ENCODE measurements around the gene DAD1. TPM values are rescaled to one million over a fixed set of nuclear protein-coding genes. Genes with fewer than 3 reads are reported as not detected.
"Not testable (repeated sequence)": the region's sequence is repeated elsewhere in the genome, so short reads cannot be mapped to it uniquely, and the experiment has no call there.

The DAD1 gene
- total and polyA plus RNA-seq, 7 experiments from 2014 or later: 68.8 to 777 (median 123) TPM

- H3K9me3 ChIP-seq (ENCODE audit: control insufficient read depth in 2 of 3, low read length in 3 of 3): no peaks in the 10 kb centered on the region
- Mint-ChIP-seq H3K9me3 (no peaks in the 10 kb centered on the region), H3K27me3 (no peaks in the 10 kb centered on the region), H3K27ac (peak overlapping the region; percentile 77 to 99 (median 96)), H3K4me3 (peak overlapping the region; percentile 53 to 83 (median 74)), H3K36me3 (peaks cover 6 to 34% (median 18%) of the 10 kb centered on the region in 5 donors), H3K4me1 (peaks cover 51 to 89% (median 82%) of the 10 kb centered on the region in 7 donors)
- peak overlapping the region; percentile 85 for H3K27ac ChIP-seq (ENCODE audit: low read depth, low read length)
- H3K4me3 ChIP-seq (ENCODE audit: low read length): peak overlapping the region; percentile 17
- H3K27me3 ChIP-seq (ENCODE audit: control insufficient read depth in 2 of 2, insufficient read depth in 2 of 2, low read length in 2 of 2): no peaks in the 10 kb centered on the region
- intact Hi-C loops (cut with micrococcal nuclease): no loop called here
- H3K36me3 ChIP-seq (ENCODE audit: control insufficient read depth in 2 of 3, insufficient read depth in 3 of 3, low read length in 3 of 3): peaks cover 0 to 12% (median 9%) of the 10 kb centered on the region in 3 experiments
- ChIA-PET POLR2A (interaction anchor here (0.5 to 11.7 kb wide), 20 partner anchors 7 to 843 kb away, joined by 3 to 223 read pairs (median 4); partner anchors contain the start of gene DAD1), CTCF (interaction anchor here (0.6 to 10.0 kb wide), 9 partner anchors 9 to 649 kb away, joined by 3 to 385 read pairs (median 4); partner anchors contain the start of gene DAD1)
- DNase-seq: no peak
- H3K4me1 ChIP-seq (ENCODE audit: control insufficient read depth in 2 of 2, insufficient read depth in 2 of 2, low read length in 2 of 2): peaks cover 81 to 86% of the 10 kb centered on the region in 2 donors
- ATAC-seq: no peak
These were observed 22.2 kb downstream of the DAD1 start for GRCh38 chr14:22566845-22567244.

GRCh38 chr14:22566266-22566665 is 22.8 kb downstream of the DAD1 start:
- H3K4me1 ChIP-seq (ENCODE audit: control insufficient read depth in 2 of 2, insufficient read depth in 2 of 2, low read length in 2 of 2): peaks cover 86 to 91% of the 10 kb centered on the region in 2 donors

GRCh38 chr14:22565391-22565945 is 23.6 kb downstream of the DAD1 start:
- Histone ChIP-seq H3K4me3 (ENCODE audit: low read length) (peak overlapping the region; percentile 48), H3K27ac (ENCODE audit: low read depth, low read length) (peak overlapping the region; percentile 85), H3K9me3 (ENCODE audit: control insufficient read depth in 2 of 3, low read length in 3 of 3) (no peaks in the 10 kb centered on the region), H3K4me1 (ENCODE audit: control insufficient read depth in 2 of 2, insufficient read depth in 2 of 2, low read length in 2 of 2) (peaks cover 94% of the 10 kb centered on the region in 2 donors), H3K27me3 (ENCODE audit: control insufficient read depth in 2 of 2, insufficient read depth in 2 of 2, low read length in 2 of 2) (no peaks in the 10 kb centered on the region), H3K36me3 (ENCODE audit: control insufficient read depth in 2 of 3, insufficient read depth in 3 of 3, low read length in 3 of 3) (peaks cover 0 to 9% (median 5%) of the 10 kb centered on the region in 3 experiments)
- H3K27ac Mint-ChIP-seq: peak overlapping the region; percentile 77 to 99 (median 99)
- intact Hi-C loops (cut with micrococcal nuclease): no loop called here
- peak overlapping the region; percentile 51 to 83 (median 76) for H3K4me3 Mint-ChIP-seq
- ATAC-seq (no peak), DNase-seq (no peak)
- peaks cover 6 to 30% (median 15%) of the 10 kb centered on the region in 5 donors for H3K36me3 Mint-ChIP-seq
- ChIA-PET CTCF (interaction anchor here (0.6 to 10.0 kb wide), 9 partner anchors 7 to 705 kb away, joined by 3 to 385 read pairs (median 3); partner anchors contain the start of gene DAD1), POLR2A (interaction anchor here (0.6 to 11.7 kb wide), 19 partner anchors 10 to 1308 kb away, joined by 3 to 223 read pairs (median 3); partner anchors contain the start of genes DAD1 and LRP10)
- peaks cover 57 to 98% (median 92%) of the 10 kb centered on the region in 7 donors for H3K4me1 Mint-ChIP-seq
- H3K27me3 Mint-ChIP-seq: no peaks in the 10 kb centered on the region
- no peaks in the 10 kb centered on the region for H3K9me3 Mint-ChIP-seq

More at GRCh38 chr14:22566266-22566665, 22.8 kb downstream of the DAD1 start:
- H3K27me3 Mint-ChIP-seq; H3K9me3 ChIP-seq (ENCODE audit: control insufficient read depth in 2 of 3, low read length in 3 of 3); H3K9me3 Mint-ChIP-seq; DNase-seq; intact Hi-C loops (cut with micrococcal nuclease); H3K27me3 ChIP-seq (ENCODE audit: control insufficient read depth in 2 of 2, insufficient read depth in 2 of 2, low read length in 2 of 2); ATAC-seq: not testable (repeated sequence)
- H3K27ac ChIP-seq (ENCODE audit: low read depth, low read length): peak overlapping the region; percentile 85
- Mint-ChIP-seq H3K36me3 (peaks cover 6 to 34% (median 18%) of the 10 kb centered on the region in 5 donors), H3K27ac (peak overlapping the region; percentile 77 to 99 (median 97)), H3K4me3 (peak overlapping the region; percentile 58 to 83 (median 76)), H3K4me1 (peaks cover 57 to 95% (median 87%) of the 10 kb centered on the region in 7 donors)
- peak overlapping the region; percentile 48 for H3K4me3 ChIP-seq (ENCODE audit: low read length)
- ChIA-PET POLR2A (interaction anchor here (0.5 to 11.7 kb wide), 17 partner anchors 6 to 832 kb away, joined by 3 to 223 read pairs (median 4); partner anchors contain the start of gene DAD1), CTCF (interaction anchor here (0.6 to 10.0 kb wide), 10 partner anchors 8 to 706 kb away, joined by 3 to 385 read pairs (median 3); no protein-coding TSS in a partner anchor)
- peaks cover 0 to 10% (median 9%) of the 10 kb centered on the region in 3 experiments for H3K36me3 ChIP-seq (ENCODE audit: control insufficient read depth in 2 of 3, insufficient read depth in 3 of 3, low read length in 3 of 3)

GRCh38 chr14:22564463-22564862 is 24.6 kb downstream of the DAD1 start:
- intact Hi-C loops (cut with micrococcal nuclease): loop anchor here in 1 of 2 donors (5.0 kb wide), 1 partner anchor 1297 kb away; the partner anchor contains the start of gene HNRNPC
- Mint-ChIP-seq H3K27ac (peak overlapping the region; percentile 77 to 99 (median 99)), H3K36me3 (peaks cover 6 to 30% (median 14%) of the 10 kb centered on the region in 5 donors), H3K9me3 (no peaks in the 10 kb centered on the region), H3K27me3 (no peaks in the 10 kb centered on the region), H3K4me3 (peak overlapping the region; percentile 62 to 83 (median 76)), H3K4me1 (peaks cover 64 to 99% (median 93%) of the 10 kb centered on the region in 7 donors)
- Histone ChIP-seq H3K9me3 (ENCODE audit: control insufficient read depth in 2 of 3, low read length in 3 of 3) (no peaks in the 10 kb centered on the region), H3K4me1 (ENCODE audit: control insufficient read depth in 2 of 2, insufficient read depth in 2 of 2, low read length in 2 of 2) (peaks cover 96 to 98% of the 10 kb centered on the region in 2 donors), H3K27ac (ENCODE audit: low read depth, low read length) (peak overlapping the region; percentile 85), H3K27me3 (ENCODE audit: control insufficient read depth in 2 of 2, insufficient read depth in 2 of 2, low read length in 2 of 2) (no peaks in the 10 kb centered on the region), H3K4me3 (ENCODE audit: low read length) (peak overlapping the region; percentile 1), H3K36me3 (ENCODE audit: control insufficient read depth in 2 of 3, insufficient read depth in 3 of 3, low read length in 3 of 3) (peaks cover 0 to 9% (median 5%) of the 10 kb centered on the region in 3 experiments)
- POLR2A ChIA-PET: interaction anchor here (0.7 to 11.7 kb wide), 15 partner anchors 9 to 702 kb away, joined by 3 to 223 read pairs (median 5); partner anchors contain the start of genes DAD1, LRP10 and RBM23
- CTCF ChIA-PET: interaction anchor here (0.6 to 1.9 kb wide), 6 partner anchors 14 to 651 kb away, joined by 3 to 5 read pairs (median 4); partner anchors contain the start of gene DAD1
- DNase-seq: no peak
- ATAC-seq: no peak

DNA sequence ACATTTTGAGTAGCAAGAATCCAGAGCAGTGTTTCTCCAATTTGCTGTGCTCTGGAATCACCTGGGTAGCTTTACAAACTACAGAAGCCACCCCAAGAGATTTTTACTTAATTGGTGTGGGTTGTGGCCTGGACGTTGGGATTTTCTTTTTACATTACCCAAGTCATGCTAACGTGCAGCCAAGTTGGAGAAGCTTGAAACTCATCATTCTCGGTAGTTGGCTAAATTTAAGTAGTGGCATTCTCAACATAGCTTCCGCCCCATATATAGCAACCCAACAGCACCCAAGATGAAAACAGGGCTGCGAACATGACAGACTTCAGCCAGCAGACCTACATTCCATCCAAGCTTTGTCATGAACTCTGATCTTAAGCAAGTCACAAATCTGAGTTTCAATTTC is 25.0 kb downstream of the DAD1 start:
- DNase-seq (peak in 1 of 9 donors; percentile 40), ATAC-seq (no peak)
- peaks cover 0 to 9% (median 5%) of the 10 kb centered on the region in 3 experiments for H3K36me3 ChIP-seq (ENCODE audit: control insufficient read depth in 2 of 3, insufficient read depth in 3 of 3, low read length in 3 of 3)
- POLR2A ChIA-PET: interaction anchor here (0.7 to 11.7 kb wide), 17 partner anchors 8 to 701 kb away, joined by 3 to 223 read pairs (median 5); partner anchors contain the start of genes DAD1 and RBM23
- Mint-ChIP-seq H3K36me3 (peaks cover 6 to 29% (median 14%) of the 10 kb centered on the region in 5 donors), H3K4me3 (peak overlapping the region; percentile 51 to 83 (median 76)), H3K9me3 (no peaks in the 10 kb centered on the region), H3K27ac (peak overlapping the region; percentile 77 to 99 (median 99)), H3K27me3 (no peaks in the 10 kb centered on the region), H3K4me1 (peaks cover 64 to 99% (median 93%) of the 10 kb centered on the region in 7 donors)
- H3K9me3 ChIP-seq (ENCODE audit: control insufficient read depth in 2 of 3, low read length in 3 of 3): no peaks in the 10 kb centered on the region
- peaks cover 96 to 98% of the 10 kb centered on the region in 2 donors for H3K4me1 ChIP-seq (ENCODE audit: control insufficient read depth in 2 of 2, insufficient read depth in 2 of 2, low read length in 2 of 2)
- intact Hi-C loops (cut with micrococcal nuclease): loop anchor here in 1 of 2 donors (5.0 kb wide), 1 partner anchor 1297 kb away; the partner anchor contains the start of gene HNRNPC
- CTCF ChIA-PET: interaction anchor here (0.6 to 1.9 kb wide), 6 partner anchors 13 to 650 kb away, joined by 3 to 5 read pairs (median 4); partner anchors contain the start of gene DAD1
- peak overlapping the region; percentile 2 for H3K4me3 ChIP-seq (ENCODE audit: low read length)
- H3K27ac ChIP-seq (ENCODE audit: low read depth, low read length): peak overlapping the region; percentile 85
- no peaks in the 10 kb centered on the region for H3K27me3 ChIP-seq (ENCODE audit: control insufficient read depth in 2 of 2, insufficient read depth in 2 of 2, low read length in 2 of 2)
